Loucy (cell line): ENCODE measurements around the gene CSNK2A1.

ENCODE experiments used
- CTCF ChIP-seq: fragments of 200-600 bp; sonication (generic); conservative IDR thresholded peaks from 2 replicates; pipeline ENCODE4 v1.5.1; 2014; ENCODE audit warnings: mild to moderate bottlenecking, antibody characterized with exemption, low read length
- EZH2phosphoT487 ChIP-seq: fragments of 200-600 bp; IDR thresholded peaks from 2 replicates; pipeline ENCODE4 v1.6.1; 2018; ENCODE audit warnings: antibody characterized with exemption, mild to moderate bottlenecking, moderate library complexity, borderline replicate concordance

GRCh38 chr20:550611-551010 is 7.0 kb upstream of the CSNK2A1 start:
- no peak for TF ChIP-seq CTCF
- TF ChIP-seq EZH2phosphoT487: no peak
